ENCODE data around the gene AP2S1.
A peak's percentile ranks its signal among the peaks of the same experiment; 100 is the strongest.
"Not testable (repeated sequence)": the region's sequence is repeated elsewhere in the genome, so short reads cannot be mapped to it uniquely, and the experiment has no call there.

Gene AP2S1

GRCh38 chr19:46840498-46840942 is 10.1 kb downstream of the AP2S1 start:
- peak; percentile 27 for DNase-seq

- no peak for DNase-seq
Measured at GRCh38 chr19:46839752-46840497, 10.7 kb downstream of the AP2S1 start.

GRCh38 chr19:46838160-46838559 is 12.5 kb downstream of the AP2S1 start:
- DNase-seq, result no peak

- DNase-seq, result no peak
Measured at GRCh38 chr19:46834984-46835383, 15.7 kb downstream of the AP2S1 start.

GRCh38 chr19:46834121-46834520 is 16.5 kb downstream of the AP2S1 start:
- DNase-seq, result no peak

- no peak for DNase-seq
Measured at GRCh38 chr19:46830864-46831263, 19.8 kb downstream of the AP2S1 start.

GRCh38 chr19:46828484-46828883 is 22.2 kb downstream of the AP2S1 start:
- DNase-seq, result no peak

GRCh38 chr19:46825731-46826055 is 25.0 kb downstream of the AP2S1 start:
- no peak for DNase-seq

GRCh38 chr19:46824890-46825730 is 25.5 kb downstream of the AP2S1 start:
- no peak for DNase-seq

- DNase-seq, result no peak
Measured at GRCh38 chr19:46823049-46823448, 27.6 kb downstream of the AP2S1 start.

GRCh38 chr19:46822410-46822787 is 28.2 kb downstream of the AP2S1 start:
- DNase-seq, result not testable (repeated sequence)

- DNase-seq, result peak; percentile 39
Measured at GRCh38 chr19:46821512-46822409, 28.9 kb downstream of the AP2S1 start.

- DNase-seq, result no peak
Measured at GRCh38 chr19:46818812-46819211, 31.8 kb downstream of the AP2S1 start.

- no peak for DNase-seq
Measured at GRCh38 chr19:46815833-46816627, 34.6 kb downstream of the AP2S1 start.

- no peak for DNase-seq
Measured at GRCh38 chr19:46813839-46814358, 36.7 kb downstream of the AP2S1 start.

- no peak for DNase-seq
Measured at GRCh38 chr19:46812977-46813838, 37.4 kb downstream of the AP2S1 start.

- DNase-seq, result no peak
Measured at GRCh38 chr19:46809534-46810272, 40.9 kb downstream of the AP2S1 start.

- no peak for DNase-seq
Measured at GRCh38 chr19:46806656-46807055, 44.0 kb downstream of the AP2S1 start.

- DNase-seq, result not testable (repeated sequence)
Measured at GRCh38 chr19:46804432-46804831, 46.2 kb downstream of the AP2S1 start.

GRCh38 chr19:46803555-46803954 is 47.1 kb downstream of the AP2S1 start:
- DNase-seq, result no peak

All from activated effector memory CD4-positive, alpha-beta T cell treated with Interleukin-2 at 50 U/mL for 16 hours (primary cell).